ENCODE data around the gene GLRA3. TPM values are rescaled to one million over a fixed set of nuclear protein-coding genes. Genes with fewer than 3 reads are reported as not detected.

The GLRA3 gene
- total and polyA plus RNA-seq, 2 of the 8 experiments (the other 6 are each of a cell fraction or from before 2014, with no cell fraction given): 0.02 TPM; not detected in 1

DNA sequence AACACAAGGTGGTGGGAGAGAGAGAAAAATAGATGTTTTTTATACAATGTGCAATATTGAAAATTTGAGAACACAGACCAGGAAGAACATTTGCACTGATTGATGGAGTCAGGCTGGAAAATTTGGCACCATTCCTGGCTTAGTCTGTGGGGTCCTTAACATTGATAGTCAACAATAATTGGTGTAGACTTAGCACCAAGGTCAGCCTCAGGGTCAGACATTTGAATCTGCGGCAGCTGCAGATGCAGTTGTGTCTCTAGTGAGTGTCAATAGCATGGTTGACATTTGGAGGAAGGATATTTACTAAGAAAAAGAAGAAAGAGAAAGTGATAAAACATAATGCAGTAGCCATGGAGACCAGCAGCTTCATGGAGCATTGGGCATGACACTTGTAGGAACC, 31.5 kb upstream of the GLRA3 start:
- Histone ChIP-seq H3K27me3 (replicated peaks in 1 of 4; ENCODE audit: control insufficient read depth in 3 of 4, extremely low read depth in 1 of 4, insufficient read depth in 3 of 4, low read length in 3 of 4) (no peaks in the 10 kb centered on the region), H3K4me1 (replicated peaks in 1 of 4; ENCODE audit: control insufficient read depth in 3 of 4, insufficient read depth in 4 of 4, low read length in 3 of 4) (no peaks in the 10 kb centered on the region), H3K9ac (replicated peaks in 1 of 4; ENCODE audit: extremely low read depth in 1 of 4, low read depth in 3 of 4, low read length in 3 of 4) (no peak overlapping the region), H3K27ac (ENCODE audit: low read depth, low read length) (no peak overlapping the region), H2BK15ac (ENCODE audit: low read length) (no peak overlapping the region), H3K18ac (ENCODE audit: extremely low read depth, low read length) (no peak overlapping the region), H3K14ac (ENCODE audit: insufficient read length) (no peak overlapping the region), H3K4me3 (ENCODE audit: extremely low read depth in 1 of 4, insufficient read depth in 2 of 4, low read depth in 3 of 4, low read length in 4 of 4) (no peak overlapping the region), H3K23me2 (ENCODE audit: low read depth, low read length) (no peaks in the 10 kb centered on the region), H2AFZ (ENCODE audit: low read length) (no peak overlapping the region), H3K56ac (replicated peaks; ENCODE audit: insufficient read length, low read depth, low read length) (no peak overlapping the region), H3K79me1 (ENCODE audit: low read depth, low read length) (no peaks in the 10 kb centered on the region), H2BK12ac (ENCODE audit: low read depth, low read length) (no peak overlapping the region), H3K9me3 (ENCODE audit: insufficient read depth in 2 of 2, low read depth in 1 of 2, low read length in 1 of 2) (peaks cover 0 to 4% of the 10 kb centered on the region in 2 experiments; a peak in 1 of 4 replicates), H4K5ac (ENCODE audit: insufficient read length, low read depth, low read length) (no peak overlapping the region), H3K4me2 (ENCODE audit: insufficient read depth in 1 of 2, low read depth in 2 of 2, low read length in 2 of 2) (no peak overlapping the region), H4K91ac (replicated peaks; ENCODE audit: insufficient read length, low read length) (no peak overlapping the region), H4K20me1 (replicated peaks in 1 of 2; ENCODE audit: control insufficient read depth in 1 of 2, insufficient read depth in 2 of 2, low read length in 2 of 2) (no peaks in the 10 kb centered on the region), H3K23ac (ENCODE audit: insufficient read length) (no peak overlapping the region), H2BK20ac (ENCODE audit: low read length) (no peak overlapping the region), H4K8ac (ENCODE audit: extremely low read depth, insufficient read depth, low read length) (no peak overlapping the region), H2AK5ac (ENCODE audit: low read depth, low read length) (no peak overlapping the region), H2BK5ac (ENCODE audit: low read depth, low read length) (no peak overlapping the region), H2BK120ac (replicated peaks; ENCODE audit: low read depth, low read length) (no peak overlapping the region), H3K79me2 (ENCODE audit: control insufficient read depth in 1 of 2, insufficient read depth in 2 of 2, low read length in 2 of 2) (no peaks in the 10 kb centered on the region), H3K4ac (replicated peaks; ENCODE audit: insufficient read length, low read depth, low read length) (no peak overlapping the region), H3K36me3 (ENCODE audit: control insufficient read depth in 2 of 4, insufficient read depth in 4 of 4, low read length in 3 of 4) (no peaks in the 10 kb centered on the region)
- CTCF ChIA-PET (ENCODE audit: partially characterized antibody): interaction anchor here (0.9 kb wide), 1 partner anchor 14 kb away, joined by 5 read pairs; no protein-coding TSS in a partner anchor
- TF ChIP-seq TBP (IDR thresholded peaks at IDR 0.05; ENCODE audit: low read depth, low read length): no peak
- FAIRE-seq (no peak), DNase-seq (ENCODE audit: low read depth in 1 of 2, low spot score in 2 of 2) (no peak)
- POLR2A ChIA-PET (ENCODE audit: partially characterized antibody): no interaction called here
- WGBS, 2 experiments (ENCODE audit: extremely low coverage in 1 of 2, insufficient coverage in 1 of 2, insufficient read length in 1 of 2, insufficient replicate concordance in 2 of 2, low coverage in 1 of 2, low lambda C conversion rate in 2 of 2, missing lambda C conversion rate in 1 of 2): 89% methylated on average over 1 of the region's 1 CpG; no CpG with 5 or more reads in 1 of the 2 experiments

All from H1 (cell line).